MM.1S (cell line): ENCODE data around the gene P2RX3.

Experiments used
- DNase-seq: peaks from one replicate; pipeline ENCODE4 v3.0.0-alpha.2; 2015
- H2AFZ ChIP-seq: fragments of 300-600 bp; sonication (generic); 2 replicates; pipeline ENCODE4 v1.6.0; 2016; ENCODE audit warnings: antibody characterized with exemption, low read length
- H3F3A ChIP-seq: fragments of 300-600 bp; sonication (generic); 2 replicates; pipeline ENCODE4 v1.6.1; 2016; ENCODE audit warnings: mild to moderate bottlenecking, antibody characterized with exemption, low read length, moderate library complexity, mixed read lengths; ENCODE audit not compliant: insufficient read depth
- H3K27ac ChIP-seq: fragments of 300-600 bp; sonication (generic); 2 replicates; pipeline ENCODE4 v1.5.1; 2016; ENCODE audit warnings: mild to moderate bottlenecking, low read length
- H3K27me3 ChIP-seq: fragments of 300-600 bp; sonication (generic); replicated peaks from 2 replicates; pipeline ENCODE4 v1.6.0; 2016; ENCODE audit warnings: low read length; ENCODE audit not compliant: insufficient read depth
- H3K36me3 ChIP-seq: fragments of 300-600 bp; sonication (generic); replicated peaks from 2 replicates; pipeline ENCODE4 v1.6.1; 2016; ENCODE audit warnings: mild to moderate bottlenecking, low read length, mixed read lengths; ENCODE audit not compliant: insufficient read depth
- H3K4me1 ChIP-seq: fragments of 300-600 bp; sonication (generic); 2 replicates; pipeline ENCODE4 v1.6.1; 2016; ENCODE audit warnings: low read length, mixed read lengths
- H3K4me2 ChIP-seq: fragments of 300-600 bp; sonication (generic); 2 replicates; pipeline ENCODE4 v1.6.0; 2016; ENCODE audit warnings: low read depth, low read length
- H3K4me3 ChIP-seq: fragments of 300-600 bp; sonication (generic); 2 replicates; pipeline ENCODE4 v1.5.1; 2016; ENCODE audit warnings: low read length, mixed read lengths
- H3K79me2 ChIP-seq: fragments of 300-600 bp; sonication (generic); 2 replicates; pipeline ENCODE4 v1.6.1; 2016; ENCODE audit warnings: mixed run types, low read length, mixed read lengths
- H3K9ac ChIP-seq: fragments of 300-600 bp; sonication (generic); 2 replicates; pipeline ENCODE4 v1.6.1; 2016; ENCODE audit warnings: low read length, mixed read lengths
- H3K9me2 ChIP-seq: fragments of 300-600 bp; sonication (generic); replicated peaks from 2 replicates; pipeline ENCODE4 v1.6.1; 2016; ENCODE audit warnings: mild to moderate bottlenecking, low read length, mixed read lengths; ENCODE audit not compliant: insufficient read depth
- H3K9me3 ChIP-seq: fragments of 300-600 bp; sonication (generic); replicated peaks from 2 replicates; pipeline ENCODE4 v1.6.1; 2016; ENCODE audit warnings: mild to moderate bottlenecking, low read length, mixed read lengths; ENCODE audit not compliant: insufficient read depth
- H4K20me1 ChIP-seq: fragments of 300-600 bp; sonication (generic); 2 replicates; pipeline ENCODE4 v1.6.1; 2016; ENCODE audit warnings: mild to moderate bottlenecking, low read length, moderate library complexity, mixed read lengths; ENCODE audit not compliant: insufficient read depth
- EZH2 ChIP-seq: fragments of 300-600 bp; sonication (generic); optimal IDR thresholded peaks from 2 replicates; pipeline ENCODE3; 2017; ENCODE audit warnings: low read depth, mild to moderate bottlenecking, antibody characterized with exemption, low read length, mixed read lengths
- EZH2phosphoT487 ChIP-seq: fragments of 300-600 bp; sonication (generic); IDR thresholded peaks from 2 replicates; pipeline ENCODE4 v1.6.1; 2018; ENCODE audit warnings: antibody characterized with exemption, low read length
- TF ChIP-seq, protein P1 (sequence below): fragments of 300-600 bp; sonication (generic); IDR thresholded peaks from 2 replicates; pipeline ENCODE4 v1.5.1; 2016; ENCODE audit warnings: antibody characterized with exemption, low read length, mixed read lengths

The P2RX3 gene

GRCh38 chr11:57421805-57422204 is 83.7 kb downstream of the P2RX3 start:
- Histone ChIP-seq H3K27ac (no peak overlapping the region), H2AFZ (no peak overlapping the region), H3K4me3 (no peak overlapping the region), H3K36me3 (no peaks in the 10 kb centered on the region), H4K20me1 (no peaks in the 10 kb centered on the region), H3K9me3 (no peaks in the 10 kb centered on the region), H3K9me2 (no peaks in the 10 kb centered on the region), H3F3A (peaks cover 8% of the 10 kb centered on the region), H3K27me3 (no peaks in the 10 kb centered on the region), H3K4me1 (peaks cover 23% of the 10 kb centered on the region), H3K79me2 (no peaks in the 10 kb centered on the region), H3K9ac (no peak overlapping the region), H3K4me2 (no peak overlapping the region)
- DNase-seq, result no peak
- no peak for TF ChIP-seq EZH2
- no peak for TF ChIP-seq EZH2phosphoT487
- TF ChIP-seq, protein P1, sequence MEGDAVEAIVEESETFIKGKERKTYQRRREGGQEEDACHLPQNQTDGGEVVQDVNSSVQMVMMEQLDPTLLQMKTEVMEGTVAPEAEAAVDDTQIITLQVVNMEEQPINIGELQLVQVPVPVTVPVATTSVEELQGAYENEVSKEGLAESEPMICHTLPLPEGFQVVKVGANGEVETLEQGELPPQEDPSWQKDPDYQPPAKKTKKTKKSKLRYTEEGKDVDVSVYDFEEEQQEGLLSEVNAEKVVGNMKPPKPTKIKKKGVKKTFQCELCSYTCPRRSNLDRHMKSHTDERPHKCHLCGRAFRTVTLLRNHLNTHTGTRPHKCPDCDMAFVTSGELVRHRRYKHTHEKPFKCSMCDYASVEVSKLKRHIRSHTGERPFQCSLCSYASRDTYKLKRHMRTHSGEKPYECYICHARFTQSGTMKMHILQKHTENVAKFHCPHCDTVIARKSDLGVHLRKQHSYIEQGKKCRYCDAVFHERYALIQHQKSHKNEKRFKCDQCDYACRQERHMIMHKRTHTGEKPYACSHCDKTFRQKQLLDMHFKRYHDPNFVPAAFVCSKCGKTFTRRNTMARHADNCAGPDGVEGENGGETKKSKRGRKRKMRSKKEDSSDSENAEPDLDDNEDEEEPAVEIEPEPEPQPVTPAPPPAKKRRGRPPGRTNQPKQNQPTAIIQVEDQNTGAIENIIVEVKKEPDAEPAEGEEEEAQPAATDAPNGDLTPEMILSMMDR, result no peak
